Measurements from ENCODE around the gene SCN1A. TPM values are rescaled to one million over a fixed set of nuclear protein-coding genes. Genes with fewer than 3 reads are reported as not detected.

SCN1A gene
- total RNA-seq, 1 donor from 2014 or later = not detected

- peak; percentile 17 for DNase-seq
Measured at GRCh38 chr2:165969227-165969626, 158.6 kb downstream of the SCN1A start.

- no peak for DNase-seq
Measured at GRCh38 chr2:165967746-165968145, 160.1 kb downstream of the SCN1A start.

- no peak for DNase-seq
Measured at GRCh38 chr2:165961818-165962217, 166.0 kb downstream of the SCN1A start.

- no peak for DNase-seq
Measured at GRCh38 chr2:165959371-165959770, 168.4 kb downstream of the SCN1A start.

GRCh38 chr2:165958313-165958960, 169.4 kb downstream of the SCN1A start:
- DNase-seq = no peak

GRCh38 chr2:165957030-165957675, 170.7 kb downstream of the SCN1A start:
- DNase-seq = no peak

GRCh38 chr2:165953655-165954606, 173.9 kb downstream of the SCN1A start, which contains the start of gene TTC21B:
Gene TTC21B (minus strand): TSS chr2:165953776. CDS start chr2:165953705, 71 bp downstream.
- DNase-seq = peak; percentile 98

GRCh38 chr2:165953306-165953654, 174.5 kb downstream of the SCN1A start:
- no peak for DNase-seq

- peak; percentile 37 for DNase-seq
Measured at GRCh38 chr2:165952741-165953211, 175.0 kb downstream of the SCN1A start.

GRCh38 chr2:165952085-165952484, 175.7 kb downstream of the SCN1A start:
- DNase-seq = no peak

GRCh38 chr2:165950438-165950837, 177.4 kb downstream of the SCN1A start:
- DNase-seq = no peak

- no peak for DNase-seq
Measured at GRCh38 chr2:165941827-165942226, 186.0 kb downstream of the SCN1A start.

GRCh38 chr2:165938237-165938636, 189.6 kb downstream of the SCN1A start:
- DNase-seq = no peak

Other genes with a start within 250 kb of the SCN1A start
- gene TTC21B, start 174.2 kb downstream of the SCN1A start, total RNA-seq = 33.4 and 45.2 TPM in 2 replicates
- 0.34 and 0.56 TPM in 2 replicates for gene SCN9A, start 247.9 kb upstream of the SCN1A start, total RNA-seq